DMS 273 (cell line): ENCODE results near the gene DAD1.
A peak's percentile ranks its signal among the peaks of the same experiment; 100 is the strongest.
"Not testable (repeated sequence)": the region's sequence is repeated elsewhere in the genome, so short reads cannot be mapped to it uniquely, and the experiment has no call there.

Source experiments
- DNase-seq: peaks from one replicate; lab custom pipeline; 2025; ENCODE audit not compliant: unreplicated experiment; lab: John Stamatoyannopoulos, UW

The DAD1 gene

GRCh38 chr14:22589096-22589839 lies at the start of gene DAD1:
TSS of gene DAD1 (minus strand) at chr14:22589224. CDS start at chr14:22589157, 67 bp downstream.
- peak; percentile 99 for DNase-seq

DNA sequence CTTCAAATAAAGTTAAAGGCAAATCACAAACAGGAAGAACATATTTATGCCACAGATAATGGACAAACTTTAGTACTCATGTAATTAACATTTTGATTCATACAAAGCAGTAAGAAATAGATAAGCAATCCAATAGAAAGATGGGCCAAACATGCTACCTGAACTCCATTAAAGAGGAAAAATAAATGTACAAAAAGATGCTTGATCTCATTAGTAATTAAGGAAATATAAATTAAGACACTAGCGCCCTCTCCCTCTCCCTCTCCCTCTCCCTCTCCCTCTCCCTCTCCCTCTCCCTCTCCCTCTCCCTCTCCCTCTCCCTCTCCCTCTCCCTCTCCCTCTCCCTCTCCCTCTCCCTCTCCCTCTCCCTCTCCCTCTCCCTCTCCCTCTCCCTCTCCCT lies 47.0 kb upstream of the DAD1 start:
- not testable (repeated sequence) for DNase-seq

DNA sequence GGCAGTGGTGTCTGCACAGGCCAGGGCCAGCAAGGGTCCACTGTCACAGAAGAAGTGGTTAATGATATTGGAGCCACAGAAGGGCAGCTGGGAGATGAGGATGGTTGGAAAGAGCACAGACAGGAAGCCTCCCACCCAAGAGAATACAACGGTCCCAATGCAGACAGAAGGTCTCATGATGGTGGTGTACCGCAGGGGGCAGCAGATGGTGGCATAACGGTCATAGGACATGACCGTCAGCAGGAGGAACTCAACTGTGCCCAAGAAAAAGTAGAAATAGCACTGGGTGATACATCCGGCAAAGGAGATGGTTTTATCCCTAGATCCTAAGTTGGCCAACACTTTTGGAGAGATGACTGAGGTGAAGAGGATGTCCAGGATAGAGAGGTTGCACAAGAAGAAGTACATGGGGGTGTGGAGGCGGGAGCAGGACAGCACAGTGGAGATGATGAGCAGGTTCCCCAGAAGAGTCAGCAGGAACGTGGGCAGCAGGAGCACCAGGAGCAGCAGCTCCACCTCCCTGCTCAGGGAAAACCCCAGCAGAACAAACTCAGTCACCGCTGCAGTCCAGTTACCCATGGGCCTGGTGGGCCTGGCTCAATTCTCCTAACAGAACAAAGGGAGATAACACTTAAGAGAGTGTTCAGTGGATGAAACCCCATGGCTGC lies 45.3 kb upstream of the DAD1 start:
- no peak for DNase-seq

GRCh38 chr14:22630486-22630885 lies 41.5 kb upstream of the DAD1 start:
- DNase-seq, result no peak

DNA sequence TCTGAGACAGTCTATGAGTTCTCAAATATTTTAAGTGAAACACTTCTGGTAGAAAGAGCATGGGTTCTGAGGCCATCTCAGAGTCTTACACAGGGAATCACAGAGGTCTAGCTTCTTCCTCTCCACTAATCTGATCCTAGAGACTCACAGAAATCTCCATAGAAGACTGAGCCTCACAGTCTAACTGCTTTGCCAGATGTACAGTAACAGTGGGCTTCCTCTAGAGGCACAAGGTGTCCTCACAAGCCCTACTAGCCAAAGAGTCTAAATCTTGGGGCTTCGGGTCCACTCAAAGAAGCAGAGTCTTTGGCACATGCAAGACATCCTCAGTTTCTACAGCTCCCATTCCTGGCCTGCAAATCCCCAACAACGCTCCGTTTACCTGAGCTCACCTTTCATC lies 41.0 kb upstream of the DAD1 start:
- no peak for DNase-seq

- no peak for DNase-seq
Measured at GRCh38 chr14:22629361-22629760, 40.3 kb upstream of the DAD1 start.

DNA sequence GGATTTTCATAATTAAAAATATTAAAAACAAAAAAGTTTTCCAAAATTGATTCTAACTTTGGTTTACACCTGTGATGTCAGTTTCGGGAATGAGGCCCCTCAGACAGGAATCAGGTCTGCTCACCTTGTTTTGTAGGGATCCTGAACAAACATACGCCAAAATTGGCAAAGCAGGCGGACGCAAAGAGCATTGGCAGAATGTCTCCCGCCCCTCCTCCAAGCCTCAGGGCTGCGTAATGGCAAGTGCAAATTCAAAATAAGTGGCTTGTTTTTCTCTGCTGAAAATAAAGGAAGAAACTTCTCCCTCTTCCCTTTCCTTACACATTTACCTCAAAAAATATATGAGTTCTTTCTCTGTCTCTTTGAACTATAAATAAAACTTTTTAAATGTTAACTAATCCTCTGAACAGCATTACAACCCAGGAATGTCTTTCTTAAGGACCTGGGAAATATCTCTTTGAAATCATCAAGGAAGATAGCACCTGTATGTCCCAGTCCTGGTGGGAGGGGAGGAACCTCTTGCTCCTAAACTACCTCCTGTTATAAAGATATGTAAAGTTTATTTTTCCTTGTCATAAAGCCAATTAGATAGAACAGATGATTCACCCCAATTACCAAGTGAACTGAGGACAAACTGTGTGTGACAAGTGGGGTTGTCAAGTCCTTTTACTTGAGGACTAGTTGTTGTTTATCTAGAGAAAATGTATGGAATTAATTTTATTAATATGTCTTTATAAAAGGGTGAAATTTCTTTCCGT lies 38.7 kb upstream of the DAD1 start:
- no peak for DNase-seq

DNA sequence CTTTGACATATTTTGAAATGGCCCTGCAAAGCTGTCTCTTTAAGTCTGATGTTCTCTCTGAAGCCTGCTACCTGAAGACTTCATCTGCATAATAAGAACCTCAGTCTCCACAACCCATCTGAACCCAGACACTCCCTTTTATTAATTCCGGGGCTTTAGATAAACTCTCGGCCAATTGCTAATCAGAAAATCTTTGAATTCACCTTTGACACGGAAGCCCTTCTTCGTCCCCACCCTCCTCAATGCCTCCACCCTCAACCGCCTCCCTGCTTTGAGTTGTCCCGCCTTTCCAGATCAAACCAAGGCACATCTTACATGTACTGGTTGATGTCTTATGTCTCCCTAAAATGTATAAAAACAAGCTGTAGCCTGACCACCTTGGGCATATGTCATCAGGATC lies 37.6 kb upstream of the DAD1 start:
- DNase-seq, result no peak

DNA sequence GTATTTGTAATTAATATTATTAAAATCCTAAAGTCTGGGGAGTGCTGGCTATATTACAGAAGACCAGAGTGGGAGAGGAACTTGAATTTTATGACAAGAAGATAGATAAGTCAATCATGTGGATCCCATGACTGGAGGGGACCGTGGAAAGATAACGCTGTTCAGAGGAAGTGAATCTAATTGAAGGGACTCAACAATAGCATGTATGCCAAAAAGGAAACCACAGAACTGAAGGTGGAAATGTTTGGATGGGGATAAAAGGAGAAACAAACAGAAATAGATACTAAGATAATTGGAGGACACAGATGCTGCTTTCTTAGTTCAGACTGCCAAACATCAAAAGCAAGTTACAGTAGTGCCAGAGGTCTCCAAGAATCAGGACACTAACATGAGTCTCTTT lies 34.0 kb upstream of the DAD1 start:
- DNase-seq, result no peak

GRCh38 chr14:22622255-22622654 lies 33.2 kb upstream of the DAD1 start:
- DNase-seq, result no peak

DNA sequence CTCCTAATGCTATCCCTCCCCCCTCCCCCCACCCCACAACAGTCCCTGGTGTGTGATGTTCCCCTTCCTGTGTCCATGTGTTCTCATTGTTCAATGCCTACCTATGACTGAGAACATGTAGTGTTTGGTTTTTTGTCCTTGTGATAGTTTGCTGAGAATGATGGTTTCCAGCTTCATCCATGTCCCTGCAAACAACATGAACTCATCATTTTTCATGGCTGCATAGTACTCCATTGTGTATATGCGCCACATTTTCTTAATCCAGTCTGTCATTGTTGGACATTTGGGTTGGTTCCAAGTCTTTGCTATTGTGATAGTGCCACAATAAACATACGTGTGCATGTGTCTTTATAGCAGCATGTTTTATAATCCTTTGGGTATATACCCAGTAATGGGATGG lies 26.7 kb upstream of the DAD1 start:
- DNase-seq, result not testable (repeated sequence)

- peak; percentile 11 for DNase-seq
Measured at GRCh38 chr14:22614240-22614799, 25.3 kb upstream of the DAD1 start.

- no peak for DNase-seq
Measured at GRCh38 chr14:22613736-22614239, 24.8 kb upstream of the DAD1 start.

DNA sequence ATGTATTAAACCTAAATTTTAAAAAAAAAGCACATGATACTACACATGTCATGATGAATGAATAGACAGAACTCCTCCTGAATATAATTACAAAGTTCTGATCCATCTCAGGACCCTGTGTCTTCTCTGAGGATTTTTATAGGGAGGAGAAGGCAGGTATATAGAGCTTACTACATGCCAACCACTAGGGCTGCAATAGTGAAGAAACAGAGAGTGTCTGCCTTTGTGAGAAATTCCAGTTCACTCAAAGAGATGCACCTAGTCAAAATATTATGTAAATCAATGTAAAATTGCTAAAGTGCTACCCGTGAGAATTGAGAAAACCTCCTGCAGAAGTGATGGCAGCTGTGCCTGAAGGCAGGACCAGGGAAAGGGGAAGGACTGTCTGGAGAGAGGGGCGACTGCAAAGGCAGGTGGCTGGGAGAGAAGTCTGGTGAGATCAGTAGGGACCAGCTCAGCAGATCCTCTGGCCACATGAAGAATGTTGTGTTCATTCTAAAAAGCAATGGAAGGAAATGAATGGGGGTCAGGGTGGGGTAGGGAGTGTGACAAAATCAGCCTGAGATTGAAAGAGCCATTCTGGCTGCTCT lies 24.2 kb upstream of the DAD1 start:
- DNase-seq, result peak; percentile 23

DNA sequence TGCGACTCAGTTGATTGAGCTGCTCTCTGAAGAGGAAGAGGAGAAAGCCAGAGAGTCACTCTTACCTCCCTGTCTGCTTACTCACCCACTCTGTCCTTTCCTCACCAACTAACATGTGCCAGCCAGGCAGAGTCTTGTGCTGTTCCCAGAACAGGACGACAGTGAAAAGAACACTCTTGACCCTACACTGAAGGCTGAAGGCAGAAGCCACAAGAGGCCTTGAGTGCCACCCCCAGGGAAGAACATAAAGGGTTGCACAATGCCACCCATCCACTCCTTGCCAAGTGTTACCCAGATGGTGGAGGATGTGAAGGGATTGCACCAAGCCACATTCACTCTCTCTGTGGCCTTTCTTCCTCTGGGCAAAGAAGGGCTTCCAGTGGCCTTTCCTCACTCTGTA lies 21.9 kb upstream of the DAD1 start:
- no peak for DNase-seq

DNA sequence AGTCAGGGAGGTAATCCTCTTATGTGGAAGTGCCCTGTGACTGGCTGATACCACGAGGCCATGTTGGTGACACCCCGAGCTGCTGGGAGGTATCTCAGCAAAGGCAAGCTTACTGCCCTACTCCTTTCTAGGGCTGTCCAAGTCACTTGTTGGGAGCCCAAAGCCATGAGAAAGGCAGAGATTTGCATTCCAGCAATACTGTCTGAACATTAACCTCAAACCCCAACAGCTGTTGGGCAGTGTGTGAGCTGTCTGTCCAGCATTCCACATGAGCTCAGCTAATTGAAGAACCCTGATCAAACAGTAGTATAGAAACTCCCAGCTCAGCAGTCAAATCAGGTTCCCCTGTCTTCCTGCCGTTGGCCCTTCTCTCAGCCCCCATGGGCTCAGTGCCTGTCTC lies 18.3 kb upstream of the DAD1 start:
- DNase-seq, result no peak

GRCh38 chr14:22606380-22606779 lies 17.4 kb upstream of the DAD1 start:
- no peak for DNase-seq

- no peak for DNase-seq
Measured at GRCh38 chr14:22602862-22603261, 13.8 kb upstream of the DAD1 start.

DNA sequence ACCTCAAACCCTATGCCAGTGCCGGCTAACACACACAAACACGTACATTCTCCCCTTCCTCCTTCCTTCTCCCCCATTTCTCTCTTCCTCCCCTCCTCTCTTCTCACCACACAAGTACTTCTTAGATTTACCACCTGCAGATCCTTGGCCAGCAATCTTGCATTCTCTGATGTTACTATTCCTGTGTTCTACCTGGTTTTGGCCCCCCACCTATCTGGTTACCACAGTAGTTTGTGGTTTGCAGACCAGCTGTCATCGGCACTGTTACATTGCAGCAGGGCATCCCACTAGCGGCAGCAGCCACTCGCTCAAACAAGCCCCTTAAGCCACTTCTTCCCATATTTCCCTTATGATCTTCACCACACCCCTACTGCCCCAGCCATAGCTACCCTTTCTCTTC lies 13.0 kb upstream of the DAD1 start:
- no peak for DNase-seq

DNA sequence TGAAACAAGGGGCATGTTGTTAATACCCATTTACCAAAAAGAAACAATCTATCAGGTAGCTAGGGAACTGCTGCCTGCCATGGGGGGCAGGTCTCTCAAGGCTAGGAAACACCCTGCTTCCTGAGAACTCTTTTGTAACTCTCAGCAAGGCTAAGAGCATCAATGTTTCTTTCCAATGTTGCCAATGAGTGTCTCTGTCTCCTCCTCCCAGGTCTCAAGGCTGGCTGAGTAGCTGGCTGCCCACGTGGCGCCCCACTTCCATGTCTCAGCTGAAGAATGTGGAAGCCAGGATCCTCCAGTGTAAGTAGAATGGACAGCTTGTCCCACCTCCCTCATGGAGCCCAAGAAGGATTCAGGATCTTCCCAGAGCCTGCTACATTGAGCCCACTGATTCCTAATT lies 12.4 kb upstream of the DAD1 start:
- DNase-seq, result no peak

DNA sequence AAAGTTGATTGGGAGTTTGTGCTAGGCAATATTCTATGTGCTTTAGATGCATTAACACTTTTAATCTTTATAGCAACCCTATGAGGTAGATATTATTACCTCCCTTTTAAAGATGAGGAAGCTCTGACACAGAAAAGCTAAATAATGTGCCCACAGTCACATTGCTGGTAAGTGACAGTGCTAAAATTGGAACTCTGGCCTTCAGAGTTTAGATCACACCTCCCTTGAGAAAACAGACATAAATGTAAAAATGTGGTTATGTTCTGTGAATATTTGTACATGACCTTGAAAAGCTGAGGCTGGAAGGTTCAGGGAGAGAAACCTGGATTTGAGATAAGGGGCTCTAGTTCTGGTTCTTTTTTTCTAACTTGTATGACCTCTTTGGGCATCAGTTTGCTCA lies 11.0 kb upstream of the DAD1 start:
- no peak for DNase-seq
